Heart left ventricle (tissue), 16 donors: ENCODE measurements around the gene ACTA2. TPM values are rescaled to one million over a fixed set of nuclear protein-coding genes. Genes with fewer than 3 reads are reported as not detected.

Experiments
- ATAC-seq, 4 donors: fragments of 200-7000 bp; cut with Tn5 transposase; one replicate each; pipeline ENCODE4 v1.9.1; 2020 to 2022; ENCODE audit warnings: moderate library complexity in 4 of 4, mild to moderate bottlenecking in 3 of 4, moderate number of reproducible peaks in 1 of 4
- DNase-seq, 5 donors: peaks; one replicate each; pipeline ENCODE4 v3.0.0-alpha.2; 2020
- H3K27ac ChIP-seq, 12 donors: fragments of 200-600 bp; sonication (generic) in 4 of 12; one replicate each; pipeline versions ENCODE4 v1.5.0 to v1.8.0; 2016 to 2022; ENCODE audit warnings: mild to moderate bottlenecking in 2 of 12
- H3K27me3 ChIP-seq, 9 donors: fragments of 200-600 bp; sonication (generic) in 2 of 9; one replicate each; pipeline versions ENCODE4 v1.5.1 to v1.8.0; 2016 to 2022; ENCODE audit warnings: mild to moderate bottlenecking in 3 of 9
- H3K36me3 ChIP-seq, 9 donors: fragments of 200-600 bp; sonication (generic) in 2 of 9; one replicate each; pipeline versions ENCODE4 v1.5.0 to v1.8.0; 2018 to 2022; ENCODE audit warnings: mild to moderate bottlenecking in 2 of 9
- H3K4me1 ChIP-seq, 12 donors: fragments of 200-600 bp; sonication (generic) in 4 of 12; one replicate each; pipeline versions ENCODE4 v1.5.0 to v1.8.0; 2016 to 2022; ENCODE audit warnings: mild to moderate bottlenecking in 3 of 12
- H3K4me3 ChIP-seq, 12 donors: fragments of 200-600 bp; sonication (generic) in 4 of 12; one replicate each; pipeline versions ENCODE4 v1.5.0 to v1.8.0; 2017 to 2022; ENCODE audit warnings: mild to moderate bottlenecking in 9 of 12, moderate library complexity in 4 of 12
- H3K9me3 ChIP-seq, 12 donors: fragments of 200-600 bp; sonication (generic) in 4 of 12; one replicate each; pipeline versions ENCODE4 v1.5.0 to v1.8.0; 2016 to 2022; ENCODE audit warnings: mild to moderate bottlenecking in 1 of 12
- CTCF ChIP-seq, 12 donors: fragments of 200-600 bp; sonication (generic) in 4 of 12; IDR thresholded peaks; one replicate each; pipeline versions ENCODE4 v1.5.0 to v1.8.0; 2018 to 2022; ENCODE audit warnings: antibody characterized with exemption in 12 of 12, mild to moderate bottlenecking in 5 of 12
- POLR2A ChIP-seq, 2 donors: fragments of 450-650 bp; IDR thresholded peaks; one replicate each; pipeline ENCODE4 v1.6.1; 2017; ENCODE audit warnings: antibody characterized with exemption in 2 of 2, mild to moderate bottlenecking in 2 of 2, moderate library complexity in 2 of 2
- WGBS, 4 donors: extraction: QIAGEN DNeasy Blood & Tissue Kit in 2 of 4; methylation state at CpG; one replicate each; pipeline versions ENCODE4 v1.1.5 to v1.1.7; 2013 to 2018; 5-methylcytosine and 5-hydroxymethylcytosine counted together
- intact Hi-C, 10 donors: fragments of 100-400 bp; cut with DNase I; formaldehyde crosslinking; loops; one replicate each; pipeline versions ENCODE4 v1.11.1 to v1.14.2; 2022
- polyA plus RNA-seq, 2 donors: library from polyadenylated mRNA; stranded (reverse); fragments of 200-250 nt; gene quantifications; one replicate each; pipeline ENCODE4 v1.2.3, GENCODE V29; 2013
- total RNA-seq, 9 donors: library from RNA; depleted of rRNA in 2 of 9; stranded (reverse); fragments of >200 nt in 2 of 9; fragmentation: NEBNext Ultra II Directional in 3 of 9; extraction: Animal tissue kit (Norgen Biotek cat#: 25700) in 3 of 9; gene quantifications; one replicate each; pipeline versions ENCODE4 v1.1.0 to v1.2.4, GENCODE V29; 2016 to 2023
- donor health status: ischemic (EF 13 %, LVEDD 7.1; RV severe dilation, severe dysfunction).
- donor health status: healthy with polysubstance abuse.
- donor health status: DM: no; HTN: yes; CAD: no.
- donor health status: DM: no; HTN: no; CAD: no.
- donor health status: ischemic (EF 25% LVEDD 6.9; RV normal size, moderate dysfunction).
- donor health status: ischemic (EF 25% LVEDD 5.7; RV mildly dilated, moderate dysfunction).
- donor health status: healthy.
- donor health status: DM: yes; HTN: yes; CAD: no.
- donor health status: ischemic (EF 35%, LVEDD 5.7; RV mildly dilated, moderate dysfunction).
- donor health status: nonischemic (EF 11% LVEDD 7.7; RV severe dilation, severe dysfunction).
- donor health status: DM: yes; HTN: yes; CAD: no.
- donor health status: PGD.
- donor health status: ischemic (EF 29% LVEDD 5.4; RV normal size, mild dysfunction).
- donor health status: nonischemic (EF 23%, LVEDD 6.1; RV moderate dilation, normal function).

The ACTA2 gene
- total and polyA plus RNA-seq, 11 donors = 70.9 to 244 (median 110) TPM

- no peak for DNase-seq
- 71 to 78% (median 77%) methylated on average over 2 of the region's 2 CpGs for WGBS, 4 donors
- intact Hi-C loops = loop anchor here in 5 of 10 donors (2.0 to 5.0 kb wide), 3 partner anchors 46 to 91 kb away; partner anchors contain the start of gene STAMBPL1 (in 4 of the 5)
- no peaks in the 10 kb centered on the region for H3K9me3 ChIP-seq
- no peak for TF ChIP-seq POLR2A (IDR thresholded peaks at IDR 0.05)
- no peak for TF ChIP-seq CTCF (IDR thresholded peaks at IDR 0.05)
- peaks cover 0 to 53% (median 17%) of the 10 kb centered on the region in 12 donors for H3K4me1 ChIP-seq
- ATAC-seq = no peak
- H3K27me3 ChIP-seq = no peaks in the 10 kb centered on the region
- no peak overlapping the region for H3K4me3 ChIP-seq
- H3K27ac ChIP-seq = peak overlapping the region in 6 of 12 donors; percentile 4 to 74 (median 55)
- H3K36me3 ChIP-seq = peaks cover 0 to 13% (median 0%) of the 10 kb centered on the region in 9 donors
Observed at GRCh38 chr10:88928254-88928653, 24.3 kb downstream of the ACTA2 start.

DNA sequence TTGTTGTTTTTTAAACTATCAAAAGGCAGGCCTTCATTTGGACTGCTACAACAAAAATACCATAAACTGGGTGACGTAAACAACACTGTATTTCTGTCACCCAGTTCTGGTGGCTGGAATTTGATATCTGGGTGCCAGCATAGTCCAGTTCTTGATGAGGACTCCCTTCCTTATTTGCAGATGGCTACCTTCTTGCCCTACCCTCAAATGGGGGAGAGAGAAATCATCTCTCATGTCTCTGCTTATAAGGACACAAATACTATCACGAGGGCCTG lies 25.2 kb downstream of the ACTA2 start:
- Histone ChIP-seq H3K4me1 (peaks cover 0 to 51% (median 17%) of the 10 kb centered on the region in 12 donors), H3K36me3 (peaks cover 0 to 14% (median 0%) of the 10 kb centered on the region in 9 donors), H3K27ac (peak overlapping the region in 11 of 12 donors; percentile 26 to 83 (median 73)), H3K27me3 (no peaks in the 10 kb centered on the region), H3K4me3 (no peak overlapping the region), H3K9me3 (no peaks in the 10 kb centered on the region)
- DNase-seq = no peak
- TF ChIP-seq POLR2A (IDR thresholded peaks at IDR 0.05) = no peak
- no peak for TF ChIP-seq CTCF (IDR thresholded peaks at IDR 0.05)
- no peak for ATAC-seq
- intact Hi-C loops = loop anchor here in 6 of 10 donors (2.0 to 5.0 kb wide), 3 partner anchors 45 to 50 kb away; partner anchors contain the start of gene STAMBPL1 (in 5 of the 6)
- WGBS, 4 donors = 58 to 74% (median 68%) methylated on average over 2 of the region's 2 CpGs

DNA sequence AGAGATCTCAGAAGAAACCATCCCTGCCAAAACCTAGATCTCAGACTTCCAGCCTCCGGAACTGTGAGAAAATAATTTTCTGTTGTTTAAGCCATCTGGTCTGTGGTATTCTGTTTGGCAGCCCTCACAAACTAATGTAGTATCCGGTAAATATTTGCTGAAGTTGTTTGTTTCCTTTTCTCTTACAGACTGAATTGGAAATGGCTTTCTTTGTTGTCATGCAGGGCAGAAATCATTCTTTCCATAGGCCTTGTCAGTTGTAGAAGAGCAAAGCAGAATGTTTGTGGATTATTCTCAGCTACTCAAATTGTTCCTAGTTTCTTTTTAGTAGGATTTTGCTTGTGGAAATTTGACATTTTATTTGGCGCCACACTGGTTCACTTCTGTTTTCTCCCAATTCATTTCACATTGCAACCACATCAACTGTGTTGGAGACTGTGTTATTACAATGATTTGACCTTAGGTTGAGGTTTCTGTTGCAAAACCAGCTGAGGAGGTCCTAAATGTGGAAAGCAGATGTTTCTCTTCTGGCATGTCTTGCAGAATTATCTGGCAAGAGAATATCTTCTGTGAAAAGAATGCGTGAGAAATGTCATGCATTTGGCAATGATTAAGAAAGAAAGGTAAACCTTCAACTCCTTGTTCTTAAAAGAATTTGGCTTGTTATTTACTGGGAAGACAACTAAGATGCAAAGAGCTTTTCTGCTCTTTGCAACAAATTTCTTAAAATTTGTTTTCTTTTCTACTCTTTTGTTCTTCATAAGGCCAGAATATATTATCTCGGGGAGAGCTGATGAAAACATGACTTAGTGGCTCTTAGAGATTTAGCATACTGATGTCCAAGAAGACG lies 25.8 kb downstream of the ACTA2 start:
- 38 to 50% (median 39%) methylated on average over 6 of the region's 6 CpGs for WGBS, 4 donors
- H3K27ac ChIP-seq = peak overlapping the region in 11 of 12 donors; percentile 45 to 83 (median 73)
- H3K36me3 ChIP-seq = peaks cover 0 to 14% (median 0%) of the 10 kb centered on the region in 9 donors
- H3K4me3 ChIP-seq = peak overlapping the region in 6 of 12 donors; percentile 7 to 23 (median 8)
- DNase-seq (no peak), ATAC-seq (peak; percentile 48 to 84 (median 78))
- H3K27me3 ChIP-seq = no peaks in the 10 kb centered on the region
- peaks cover 0 to 45% (median 17%) of the 10 kb centered on the region in 12 donors for H3K4me1 ChIP-seq
- TF ChIP-seq CTCF (IDR thresholded peaks at IDR 0.05) = no peak
- TF ChIP-seq POLR2A (IDR thresholded peaks at IDR 0.05) = no peak
- H3K9me3 ChIP-seq = no peaks in the 10 kb centered on the region
- intact Hi-C loops = loop anchor here in 6 of 10 donors (2.0 to 5.0 kb wide), 3 partner anchors 44 to 49 kb away; partner anchors contain the start of gene STAMBPL1 (in 5 of the 6)

GRCh38 chr10:88923520-88923919 lies 29.1 kb downstream of the ACTA2 start:
- no peak for DNase-seq
- Histone ChIP-seq H3K36me3 (peaks cover 0 to 14% (median 0%) of the 10 kb centered on the region in 9 donors), H3K9me3 (no peaks in the 10 kb centered on the region), H3K4me1 (peaks cover 0 to 51% (median 20%) of the 10 kb centered on the region in 12 donors), H3K27me3 (no peaks in the 10 kb centered on the region), H3K27ac (no peak overlapping the region), H3K4me3 (no peak overlapping the region)
- TF ChIP-seq CTCF (IDR thresholded peaks at IDR 0.05) = no peak
- no peak for TF ChIP-seq POLR2A (IDR thresholded peaks at IDR 0.05)
- no peak for ATAC-seq
- intact Hi-C loops = no loop called here
